Nucleus accumbens (tissue), 56 donors: ENCODE data around the gene PSG2.
"Not testable (repeated sequence)": the region's sequence is repeated elsewhere in the genome, so short reads cannot be mapped to it uniquely, and the experiment has no call there.

ENCODE experiments used
- DNase-seq, 56 donors: peaks; one replicate each; lab custom pipeline; 2025; lab: John Stamatoyannopoulos, UW

Gene PSG2

GRCh38 chr19:43083721-43084120 is 1.2 kb upstream of the PSG2 start:
- DNase-seq: not testable (repeated sequence)

GRCh38 chr19:43078311-43078710 is 4.2 kb downstream of the PSG2 start:
- no peak for DNase-seq

GRCh38 chr19:43077881-43078280 is 4.6 kb downstream of the PSG2 start:
- DNase-seq: not testable (repeated sequence)

- DNase-seq: not testable (repeated sequence)
Observed at GRCh38 chr19:43062418-43062817, 20.1 kb downstream of the PSG2 start.

GRCh38 chr19:43061326-43061725 is 21.2 kb downstream of the PSG2 start:
- not testable (repeated sequence) for DNase-seq

GRCh38 chr19:43060254-43060653 is 22.2 kb downstream of the PSG2 start:
- DNase-seq: not testable (repeated sequence)

GRCh38 chr19:43059482-43059881 is 23.0 kb downstream of the PSG2 start:
- not testable (repeated sequence) for DNase-seq

- DNase-seq: not testable (repeated sequence)
Observed at GRCh38 chr19:43058440-43058839, 24.1 kb downstream of the PSG2 start.

- DNase-seq: not testable (repeated sequence)
Observed at GRCh38 chr19:43047966-43048365, 34.5 kb downstream of the PSG2 start.

GRCh38 chr19:43046578-43046977 is 35.9 kb downstream of the PSG2 start:
- not testable (repeated sequence) for DNase-seq

- DNase-seq: not testable (repeated sequence)
Observed at GRCh38 chr19:43043492-43044180, 38.9 kb downstream of the PSG2 start.

GRCh38 chr19:43031645-43032044 is 50.9 kb downstream of the PSG2 start:
- not testable (repeated sequence) for DNase-seq

- no peak for DNase-seq
Observed at GRCh38 chr19:43028866-43029265, 53.6 kb downstream of the PSG2 start.

GRCh38 chr19:43027985-43028384 is 54.5 kb downstream of the PSG2 start:
- DNase-seq: not testable (repeated sequence)

- not testable (repeated sequence) for DNase-seq
Observed at GRCh38 chr19:43027061-43027460, 55.4 kb downstream of the PSG2 start.

- not testable (repeated sequence) for DNase-seq
Observed at GRCh38 chr19:43026369-43026768, 56.1 kb downstream of the PSG2 start, which contains the start of gene PSG11. Gene PSG11 (minus strand): TSS chr19:43026469. CDS start chr19:43026372, 97 bp downstream.

- not testable (repeated sequence) for DNase-seq
Observed at GRCh38 chr19:43022098-43022497, 60.4 kb downstream of the PSG2 start.

- DNase-seq: not testable (repeated sequence)
Observed at GRCh38 chr19:43021629-43022028, 60.9 kb downstream of the PSG2 start.

GRCh38 chr19:43019588-43019987 is 62.9 kb downstream of the PSG2 start:
- peak in 6 of 56 donors; percentile 0 to 8 (median 1) for DNase-seq
